Measurements from ENCODE around the gene MCC. TPM values are rescaled to one million over a fixed set of nuclear protein-coding genes. Genes with fewer than 3 reads are reported as not detected.

MCC gene
- total RNA-seq, 1 experiment from 2014 or later: 23.5 TPM

DNA sequence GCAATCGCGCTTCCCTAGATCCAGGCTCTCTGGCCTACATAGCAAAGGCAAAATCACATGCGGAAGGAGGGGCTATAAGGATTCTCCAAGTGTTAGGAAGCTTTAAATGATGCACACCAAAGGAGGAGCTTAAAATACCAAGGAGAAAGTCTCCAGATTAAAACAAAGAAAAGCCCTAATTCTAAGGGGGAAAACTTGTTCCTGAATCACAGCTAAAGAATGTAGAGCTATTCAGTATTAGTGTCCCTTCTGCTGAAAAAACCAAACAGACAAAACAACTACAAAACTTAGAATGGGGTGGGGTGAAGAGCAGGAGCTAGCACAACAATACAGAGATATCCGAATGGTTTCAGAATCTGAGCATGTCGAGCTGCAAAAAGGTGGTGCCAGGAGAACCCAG lies 297.9 kb downstream of the MCC start:
- Mint-ChIP-seq H3K4me1 (peaks cover 26% of the 10 kb centered on the region), H3K9me3 (peaks cover 31% of the 10 kb centered on the region), H3K27me3 (ENCODE audit: low read depth) (no peaks in the 10 kb centered on the region), H3K27ac (no peak overlapping the region), H3K4me3 (no peak overlapping the region), H3K36me3 (peaks cover 23% of the 10 kb centered on the region)
- ATAC-seq (peak; percentile 31), DNase-seq (ENCODE audit: low spot score) (no peak)
- CTCF ChIA-PET: no interaction called here
- POLR2A ChIA-PET: no interaction called here
- TF ChIP-seq PRRX2 (CRISPR knock-in tag; IDR thresholded peaks at IDR 0.05) (no peak), KAT7 (CRISPR knock-in tag; IDR thresholded peaks at IDR 0.05; ENCODE audit: borderline replicate concordance) (no peak)
- TF ChIP-seq, protein P1, sequence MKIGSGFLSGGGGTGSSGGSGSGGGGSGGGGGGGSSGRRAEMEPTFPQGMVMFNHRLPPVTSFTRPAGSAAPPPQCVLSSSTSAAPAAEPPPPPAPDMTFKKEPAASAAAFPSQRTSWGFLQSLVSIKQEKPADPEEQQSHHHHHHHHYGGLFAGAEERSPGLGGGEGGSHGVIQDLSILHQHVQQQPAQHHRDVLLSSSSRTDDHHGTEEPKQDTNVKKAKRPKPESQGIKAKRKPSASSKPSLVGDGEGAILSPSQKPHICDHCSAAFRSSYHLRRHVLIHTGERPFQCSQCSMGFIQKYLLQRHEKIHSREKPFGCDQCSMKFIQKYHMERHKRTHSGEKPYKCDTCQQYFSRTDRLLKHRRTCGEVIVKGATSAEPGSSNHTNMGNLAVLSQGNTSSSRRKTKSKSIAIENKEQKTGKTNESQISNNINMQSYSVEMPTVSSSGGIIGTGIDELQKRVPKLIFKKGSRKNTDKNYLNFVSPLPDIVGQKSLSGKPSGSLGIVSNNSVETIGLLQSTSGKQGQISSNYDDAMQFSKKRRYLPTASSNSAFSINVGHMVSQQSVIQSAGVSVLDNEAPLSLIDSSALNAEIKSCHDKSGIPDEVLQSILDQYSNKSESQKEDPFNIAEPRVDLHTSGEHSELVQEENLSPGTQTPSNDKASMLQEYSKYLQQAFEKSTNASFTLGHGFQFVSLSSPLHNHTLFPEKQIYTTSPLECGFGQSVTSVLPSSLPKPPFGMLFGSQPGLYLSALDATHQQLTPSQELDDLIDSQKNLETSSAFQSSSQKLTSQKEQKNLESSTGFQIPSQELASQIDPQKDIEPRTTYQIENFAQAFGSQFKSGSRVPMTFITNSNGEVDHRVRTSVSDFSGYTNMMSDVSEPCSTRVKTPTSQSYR (CRISPR knock-in tag; IDR thresholded peaks at IDR 0.05): no peak

- Mint-ChIP-seq H3K4me3 (no peak overlapping the region), H3K4me1 (peaks cover 29% of the 10 kb centered on the region), H3K9me3 (peaks cover 29% of the 10 kb centered on the region), H3K27ac (no peak overlapping the region), H3K27me3 (ENCODE audit: low read depth) (no peaks in the 10 kb centered on the region), H3K36me3 (peaks cover 22% of the 10 kb centered on the region)
- POLR2A ChIA-PET: interaction anchor here (0.8 kb wide), 1 partner anchor 13 kb away, joined by 3 read pairs; no protein-coding TSS in a partner anchor
- DNase-seq (ENCODE audit: low spot score) (no peak), ATAC-seq (no peak)
- no peak for TF ChIP-seq ZNF532 (CRISPR knock-in tag; IDR thresholded peaks at IDR 0.05; ENCODE audit: borderline replicate concordance)
- no peak for TF ChIP-seq E2F4 (CRISPR knock-in tag; IDR thresholded peaks at IDR 0.05; ENCODE audit: borderline replicate concordance, low read depth)
- TF ChIP-seq GTF2I (CRISPR knock-in tag; conservative IDR thresholded peaks at IDR 0.05): 0 out of 2 replicates have a peak, but pooled peaks have one; percentile 25
- TF ChIP-seq, protein P2, sequence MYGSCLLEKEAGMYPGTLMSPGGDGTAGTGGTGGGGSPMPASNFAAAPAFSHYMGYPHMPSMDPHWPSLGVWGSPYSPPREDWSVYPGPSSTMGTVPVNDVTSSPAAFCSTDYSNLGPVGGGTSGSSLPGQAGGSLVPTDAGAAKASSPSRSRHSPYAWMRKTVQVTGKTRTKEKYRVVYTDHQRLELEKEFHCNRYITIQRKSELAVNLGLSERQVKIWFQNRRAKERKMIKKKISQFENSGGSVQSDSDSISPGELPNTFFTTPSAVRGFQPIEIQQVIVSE (CRISPR knock-in tag; IDR thresholded peaks at IDR 0.05; ENCODE audit: borderline replicate concordance): no peak
- no peak for TF ChIP-seq ZNF121 (CRISPR knock-in tag; IDR thresholded peaks at IDR 0.05)
- TF ChIP-seq, protein P3, sequence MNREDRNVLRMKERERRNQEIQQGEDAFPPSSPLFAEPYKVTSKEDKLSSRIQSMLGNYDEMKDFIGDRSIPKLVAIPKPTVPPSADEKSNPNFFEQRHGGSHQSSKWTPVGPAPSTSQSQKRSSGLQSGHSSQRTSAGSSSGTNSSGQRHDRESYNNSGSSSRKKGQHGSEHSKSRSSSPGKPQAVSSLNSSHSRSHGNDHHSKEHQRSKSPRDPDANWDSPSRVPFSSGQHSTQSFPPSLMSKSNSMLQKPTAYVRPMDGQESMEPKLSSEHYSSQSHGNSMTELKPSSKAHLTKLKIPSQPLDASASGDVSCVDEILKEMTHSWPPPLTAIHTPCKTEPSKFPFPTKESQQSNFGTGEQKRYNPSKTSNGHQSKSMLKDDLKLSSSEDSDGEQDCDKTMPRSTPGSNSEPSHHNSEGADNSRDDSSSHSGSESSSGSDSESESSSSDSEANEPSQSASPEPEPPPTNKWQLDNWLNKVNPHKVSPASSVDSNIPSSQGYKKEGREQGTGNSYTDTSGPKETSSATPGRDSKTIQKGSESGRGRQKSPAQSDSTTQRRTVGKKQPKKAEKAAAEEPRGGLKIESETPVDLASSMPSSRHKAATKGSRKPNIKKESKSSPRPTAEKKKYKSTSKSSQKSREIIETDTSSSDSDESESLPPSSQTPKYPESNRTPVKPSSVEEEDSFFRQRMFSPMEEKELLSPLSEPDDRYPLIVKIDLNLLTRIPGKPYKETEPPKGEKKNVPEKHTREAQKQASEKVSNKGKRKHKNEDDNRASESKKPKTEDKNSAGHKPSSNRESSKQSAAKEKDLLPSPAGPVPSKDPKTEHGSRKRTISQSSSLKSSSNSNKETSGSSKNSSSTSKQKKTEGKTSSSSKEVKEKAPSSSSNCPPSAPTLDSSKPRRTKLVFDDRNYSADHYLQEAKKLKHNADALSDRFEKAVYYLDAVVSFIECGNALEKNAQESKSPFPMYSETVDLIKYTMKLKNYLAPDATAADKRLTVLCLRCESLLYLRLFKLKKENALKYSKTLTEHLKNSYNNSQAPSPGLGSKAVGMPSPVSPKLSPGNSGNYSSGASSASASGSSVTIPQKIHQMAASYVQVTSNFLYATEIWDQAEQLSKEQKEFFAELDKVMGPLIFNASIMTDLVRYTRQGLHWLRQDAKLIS (CRISPR knock-in tag; IDR thresholded peaks at IDR 0.05; ENCODE audit: borderline replicate concordance): no peak
- CTCF ChIA-PET: no interaction called here
These were observed 299.0 kb downstream of the MCC start for GRCh38 chr5:113189291-113189690.
